GM23248 (cell line): Measurements from ENCODE around the gene NFATC3.

Experiments
- EZH2 ChIP-seq: fragments of 200-600 bp; sonication (generic); IDR thresholded peaks from 2 replicates; pipeline ENCODE4 v1.6.1; 2018; ENCODE audit warnings: antibody characterized with exemption, mild to moderate bottlenecking; ENCODE audit not compliant: insufficient read depth, poor library complexity, severe bottlenecking
- EZH2phosphoT487 ChIP-seq: fragments of 200-600 bp; sonication (generic); IDR thresholded peaks from 2 replicates; pipeline ENCODE4 v1.6.1; 2018; ENCODE audit warnings: antibody characterized with exemption, moderate library complexity, mild to moderate bottlenecking, low read depth; ENCODE audit not compliant: insufficient read depth

DNA sequence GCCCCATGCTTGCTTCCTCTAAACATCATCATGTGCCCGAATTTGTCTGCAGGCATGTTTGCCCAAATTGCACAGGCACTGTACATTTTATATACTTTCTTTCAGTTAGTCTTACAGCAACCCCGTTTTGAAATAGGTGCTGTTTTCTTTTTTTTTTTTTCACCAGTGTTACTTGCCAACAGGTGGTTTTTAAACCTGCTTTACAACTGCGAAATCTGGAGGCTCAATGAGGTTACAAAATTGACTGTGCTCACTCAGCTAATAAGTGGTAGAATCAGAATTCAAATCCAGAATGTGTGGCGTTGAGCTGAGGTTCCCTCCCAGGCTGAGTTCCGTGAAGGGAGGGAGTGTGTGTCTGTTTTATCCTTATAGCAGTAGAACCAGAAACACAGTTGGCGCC lies 165.8 kb downstream of the NFATC3 start:
- TF ChIP-seq EZH2 (no peak), EZH2phosphoT487 (no peak)
